ENCODE data around the gene TROAP. TPM values are rescaled to one million over a fixed set of nuclear protein-coding genes. Genes with fewer than 3 reads are reported as not detected.
A peak's percentile ranks its signal among the peaks of the same experiment; 100 is the strongest.

Gene TROAP
- total and polyA plus RNA-seq, 4 donors = 0.97 to 17.5 (median 2.0) TPM; not detected in 1

- Histone ChIP-seq H3K4me3 (ENCODE audit: low read depth in 1 of 3, low read length in 3 of 3) (no peak overlapping the region), H3K9ac (ENCODE audit: low read depth in 1 of 2, low read length in 2 of 2) (no peak overlapping the region), H3K27ac (ENCODE audit: low read depth in 1 of 2, low read length in 2 of 2) (no peak overlapping the region), H3K36me3 (ENCODE audit: control insufficient read depth in 4 of 4, insufficient read depth in 3 of 4, low read depth in 1 of 4, low read length in 3 of 4) (no peaks in the 10 kb centered on the region), H3K27me3 (ENCODE audit: control insufficient read depth in 4 of 4, insufficient read depth in 4 of 4, low read length in 3 of 4) (peaks cover 0 to 3% (median 0%) of the 10 kb centered on the region in 4 donors), H3K9me3 (ENCODE audit: control insufficient read depth in 4 of 4, low read length in 3 of 4) (no peaks in the 10 kb centered on the region), H3K4me1 (ENCODE audit: control insufficient read depth in 4 of 4, insufficient read depth in 4 of 4, low read length in 3 of 4) (no peaks in the 10 kb centered on the region)
- TF ChIP-seq RAD21 (IDR thresholded peaks at IDR 0.05) (peak; percentile 83 to 85), HNF4G (IDR thresholded peaks at IDR 0.05) (no peak)
- TF ChIP-seq, protein P1, sequence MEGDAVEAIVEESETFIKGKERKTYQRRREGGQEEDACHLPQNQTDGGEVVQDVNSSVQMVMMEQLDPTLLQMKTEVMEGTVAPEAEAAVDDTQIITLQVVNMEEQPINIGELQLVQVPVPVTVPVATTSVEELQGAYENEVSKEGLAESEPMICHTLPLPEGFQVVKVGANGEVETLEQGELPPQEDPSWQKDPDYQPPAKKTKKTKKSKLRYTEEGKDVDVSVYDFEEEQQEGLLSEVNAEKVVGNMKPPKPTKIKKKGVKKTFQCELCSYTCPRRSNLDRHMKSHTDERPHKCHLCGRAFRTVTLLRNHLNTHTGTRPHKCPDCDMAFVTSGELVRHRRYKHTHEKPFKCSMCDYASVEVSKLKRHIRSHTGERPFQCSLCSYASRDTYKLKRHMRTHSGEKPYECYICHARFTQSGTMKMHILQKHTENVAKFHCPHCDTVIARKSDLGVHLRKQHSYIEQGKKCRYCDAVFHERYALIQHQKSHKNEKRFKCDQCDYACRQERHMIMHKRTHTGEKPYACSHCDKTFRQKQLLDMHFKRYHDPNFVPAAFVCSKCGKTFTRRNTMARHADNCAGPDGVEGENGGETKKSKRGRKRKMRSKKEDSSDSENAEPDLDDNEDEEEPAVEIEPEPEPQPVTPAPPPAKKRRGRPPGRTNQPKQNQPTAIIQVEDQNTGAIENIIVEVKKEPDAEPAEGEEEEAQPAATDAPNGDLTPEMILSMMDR (IDR thresholded peaks at IDR 0.05; ENCODE audit: low read depth, low read length, missing input control) = peak; percentile 90
- DNase-seq (ENCODE audit: low spot score) = peak; percentile 67
- WGBS = 7% methylated on average over 11 of the region's 11 CpGs
Measured at GRCh38 chr12:49288412-49288853, 34.6 kb upstream of the TROAP start.

- TF ChIP-seq, protein P2, sequence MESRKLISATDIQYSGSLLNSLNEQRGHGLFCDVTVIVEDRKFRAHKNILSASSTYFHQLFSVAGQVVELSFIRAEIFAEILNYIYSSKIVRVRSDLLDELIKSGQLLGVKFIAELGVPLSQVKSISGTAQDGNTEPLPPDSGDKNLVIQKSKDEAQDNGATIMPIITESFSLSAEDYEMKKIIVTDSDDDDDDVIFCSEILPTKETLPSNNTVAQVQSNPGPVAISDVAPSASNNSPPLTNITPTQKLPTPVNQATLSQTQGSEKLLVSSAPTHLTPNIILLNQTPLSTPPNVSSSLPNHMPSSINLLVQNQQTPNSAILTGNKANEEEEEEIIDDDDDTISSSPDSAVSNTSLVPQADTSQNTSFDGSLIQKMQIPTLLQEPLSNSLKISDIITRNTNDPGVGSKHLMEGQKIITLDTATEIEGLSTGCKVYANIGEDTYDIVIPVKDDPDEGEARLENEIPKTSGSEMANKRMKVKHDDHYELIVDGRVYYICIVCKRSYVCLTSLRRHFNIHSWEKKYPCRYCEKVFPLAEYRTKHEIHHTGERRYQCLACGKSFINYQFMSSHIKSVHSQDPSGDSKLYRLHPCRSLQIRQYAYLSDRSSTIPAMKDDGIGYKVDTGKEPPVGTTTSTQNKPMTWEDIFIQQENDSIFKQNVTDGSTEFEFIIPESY (IDR thresholded peaks at IDR 0.05) = no peak
- TF ChIP-seq RAD21 (IDR thresholded peaks at IDR 0.05) (no peak), REST (IDR thresholded peaks at IDR 0.05) (no peak), EGR1 (IDR thresholded peaks at IDR 0.05; ENCODE audit: low read depth in 2 of 2) (no peak), HNF4G (IDR thresholded peaks at IDR 0.05) (no peak), ATF3 (IDR thresholded peaks at IDR 0.05) (no peak)
- no peak overlapping the region for H3K4me3 ChIP-seq (ENCODE audit: low read depth in 1 of 3, low read length in 3 of 3)
- H3K27ac ChIP-seq (ENCODE audit: low read depth in 1 of 2, low read length in 2 of 2) = no peak overlapping the region
- DNase-seq (ENCODE audit: low spot score) = no peak
- no peak overlapping the region for H3K9ac ChIP-seq (ENCODE audit: low read depth in 1 of 2, low read length in 2 of 2)
- peaks cover 0 to 3% (median 0%) of the 10 kb centered on the region in 4 donors for H3K27me3 ChIP-seq (ENCODE audit: control insufficient read depth in 4 of 4, insufficient read depth in 4 of 4, low read length in 3 of 4)
- no peaks in the 10 kb centered on the region for H3K4me1 ChIP-seq (ENCODE audit: control insufficient read depth in 4 of 4, insufficient read depth in 4 of 4, low read length in 3 of 4)
- WGBS = 81% methylated on average over 9 of the region's 9 CpGs
- no peaks in the 10 kb centered on the region for H3K36me3 ChIP-seq (ENCODE audit: control insufficient read depth in 4 of 4, insufficient read depth in 3 of 4, low read depth in 1 of 4, low read length in 3 of 4)
- H3K9me3 ChIP-seq (ENCODE audit: control insufficient read depth in 4 of 4, low read length in 3 of 4) = no peaks in the 10 kb centered on the region
Measured at GRCh38 chr12:49288922-49289555, 34.0 kb upstream of the TROAP start.

DNA sequence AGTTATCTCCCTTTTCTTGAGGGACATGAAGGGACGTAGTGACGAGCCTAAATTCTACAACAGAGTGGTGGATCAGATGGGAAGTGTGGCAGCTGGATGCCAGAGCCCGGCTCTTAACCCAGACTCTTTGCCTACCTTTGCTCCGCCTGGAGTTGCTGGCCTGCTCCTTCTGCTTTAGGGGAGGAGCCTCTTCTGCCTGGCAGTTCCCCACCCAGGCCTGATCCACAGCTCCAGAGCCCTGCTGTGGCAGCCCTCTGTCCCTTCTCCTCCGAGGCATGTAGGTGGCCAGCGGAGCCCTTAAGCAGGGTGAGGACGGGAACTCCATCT, 30.4 kb upstream of the TROAP start:
- WGBS = 67% methylated on average over 7 of the region's 7 CpGs
- H3K27me3 ChIP-seq (ENCODE audit: control insufficient read depth in 4 of 4, insufficient read depth in 4 of 4, low read length in 3 of 4) = peaks cover 5 to 10% (median 9%) of the 10 kb centered on the region in 4 donors
- no peaks in the 10 kb centered on the region for H3K9me3 ChIP-seq (ENCODE audit: control insufficient read depth in 4 of 4, low read length in 3 of 4)
- no peaks in the 10 kb centered on the region for H3K36me3 ChIP-seq (ENCODE audit: control insufficient read depth in 4 of 4, insufficient read depth in 3 of 4, low read depth in 1 of 4, low read length in 3 of 4)
- no peak overlapping the region for H3K9ac ChIP-seq (ENCODE audit: low read depth in 1 of 2, low read length in 2 of 2)
- peaks cover 0 to 14% (median 7%) of the 10 kb centered on the region in 4 donors for H3K4me1 ChIP-seq (ENCODE audit: control insufficient read depth in 4 of 4, insufficient read depth in 4 of 4, low read length in 3 of 4)
- H3K27ac ChIP-seq (ENCODE audit: low read depth in 1 of 2, low read length in 2 of 2) = no peak overlapping the region
- H3K4me3 ChIP-seq (ENCODE audit: low read depth in 1 of 3, low read length in 3 of 3) = no peak overlapping the region
- DNase-seq (ENCODE audit: low spot score) = no peak
- TF ChIP-seq RAD21 (IDR thresholded peaks at IDR 0.05) (no peak), HNF4A (conservative IDR thresholded peaks at IDR 0.05) (no peak)

Data from liver (tissue), 9 donors.